Measurements from ENCODE around the gene PKP1.
"Not testable (repeated sequence)": the region's sequence is repeated elsewhere in the genome, so short reads cannot be mapped to it uniquely, and the experiment has no call there.

The PKP1 gene

DNA sequence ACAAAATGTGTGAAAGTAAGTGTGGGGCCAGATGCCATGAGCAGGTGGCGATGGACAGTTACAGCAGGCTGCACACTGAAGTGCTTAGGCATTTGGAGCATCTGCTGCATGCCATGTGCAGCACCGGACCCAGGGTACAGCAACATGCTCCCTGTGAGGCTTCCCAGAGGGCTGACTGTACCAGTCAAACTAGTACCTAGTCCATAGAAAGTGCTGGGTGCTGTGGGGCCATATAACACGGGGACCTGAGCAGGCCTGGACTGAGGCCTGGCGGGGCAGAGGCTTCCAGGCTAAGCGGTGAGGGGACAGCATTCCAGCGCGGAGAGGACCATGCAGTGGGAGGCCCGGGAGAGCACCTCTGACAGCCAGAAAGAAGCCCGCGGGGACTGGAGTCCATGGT is 29.9 kb upstream of the PKP1 start:
- Histone ChIP-seq H3K27me3 (ENCODE audit: insufficient read depth, low read length, poor library complexity) (no peaks in the 10 kb centered on the region), H2BK120ac (ENCODE audit: low read depth, low read length) (no peak overlapping the region), H3K4ac (ENCODE audit: low read depth, low read length) (no peak overlapping the region), H3K23ac (ENCODE audit: low read length) (no peak overlapping the region), H3K36me3 (ENCODE audit: control insufficient read depth, insufficient read depth, low read length) (no peaks in the 10 kb centered on the region), H3K56ac (ENCODE audit: low read length) (no peak overlapping the region), H3K27ac (ENCODE audit: low read depth, low read length) (no peak overlapping the region), H3K9ac (ENCODE audit: low read length) (no peak overlapping the region), H3K4me2 (ENCODE audit: low read length) (no peak overlapping the region), H3K79me2 (ENCODE audit: control insufficient read depth, insufficient read depth, low read length) (no peaks in the 10 kb centered on the region), H3K18ac (ENCODE audit: low read length) (no peak overlapping the region), H4K8ac (ENCODE audit: low read depth, low read length) (no peak overlapping the region), H3K79me1 (ENCODE audit: low read length) (no peaks in the 10 kb centered on the region), H2BK5ac (ENCODE audit: low read length) (no peak overlapping the region), H2AK5ac (ENCODE audit: low read length) (no peak overlapping the region), H4K5ac (ENCODE audit: low read length) (no peak overlapping the region), H3K4me3 (ENCODE audit: low read length) (no peak overlapping the region), H2BK15ac (replicated peaks; ENCODE audit: low read depth) (no peak overlapping the region), H3K4me1 (ENCODE audit: control insufficient read depth, low read depth, low read length) (no peaks in the 10 kb centered on the region)
- no CpG with 5 or more reads among the region's 10 CpGs for WGBS (ENCODE audit: extremely low coverage, insufficient coverage, low lambda C conversion rate)
- no peak for DNase-seq

- Histone ChIP-seq H3K79me2 (ENCODE audit: control insufficient read depth, insufficient read depth, low read length) (no peaks in the 10 kb centered on the region), H3K27ac (ENCODE audit: low read depth, low read length) (no peak overlapping the region), H4K5ac (ENCODE audit: low read length) (no peak overlapping the region), H3K18ac (ENCODE audit: low read length) (no peak overlapping the region), H3K4me1 (ENCODE audit: control insufficient read depth, low read depth, low read length) (no peaks in the 10 kb centered on the region), H4K8ac (ENCODE audit: low read depth, low read length) (no peak overlapping the region), H2BK120ac (ENCODE audit: low read depth, low read length) (no peak overlapping the region), H3K4ac (ENCODE audit: low read depth, low read length) (no peak overlapping the region), H3K23ac (ENCODE audit: low read length) (no peak overlapping the region), H3K56ac (ENCODE audit: low read length) (no peak overlapping the region), H2AK5ac (ENCODE audit: low read length) (no peak overlapping the region), H3K4me2 (ENCODE audit: low read length) (no peak overlapping the region), H3K4me3 (ENCODE audit: low read length) (no peak overlapping the region), H3K36me3 (ENCODE audit: control insufficient read depth, insufficient read depth, low read length) (no peaks in the 10 kb centered on the region), H2BK5ac (ENCODE audit: low read length) (no peak overlapping the region), H3K27me3 (ENCODE audit: insufficient read depth, low read length, poor library complexity) (no peaks in the 10 kb centered on the region), H2BK15ac (replicated peaks; ENCODE audit: low read depth) (no peak overlapping the region), H3K9ac (ENCODE audit: low read length) (no peak overlapping the region), H3K79me1 (ENCODE audit: low read length) (no peaks in the 10 kb centered on the region)
- WGBS (ENCODE audit: extremely low coverage, insufficient coverage, low lambda C conversion rate), result no CpG with 5 or more reads among the region's 9 CpGs
- DNase-seq, result no peak
Observed at GRCh38 chr1:201253906-201254624, 29.2 kb upstream of the PKP1 start.

DNA sequence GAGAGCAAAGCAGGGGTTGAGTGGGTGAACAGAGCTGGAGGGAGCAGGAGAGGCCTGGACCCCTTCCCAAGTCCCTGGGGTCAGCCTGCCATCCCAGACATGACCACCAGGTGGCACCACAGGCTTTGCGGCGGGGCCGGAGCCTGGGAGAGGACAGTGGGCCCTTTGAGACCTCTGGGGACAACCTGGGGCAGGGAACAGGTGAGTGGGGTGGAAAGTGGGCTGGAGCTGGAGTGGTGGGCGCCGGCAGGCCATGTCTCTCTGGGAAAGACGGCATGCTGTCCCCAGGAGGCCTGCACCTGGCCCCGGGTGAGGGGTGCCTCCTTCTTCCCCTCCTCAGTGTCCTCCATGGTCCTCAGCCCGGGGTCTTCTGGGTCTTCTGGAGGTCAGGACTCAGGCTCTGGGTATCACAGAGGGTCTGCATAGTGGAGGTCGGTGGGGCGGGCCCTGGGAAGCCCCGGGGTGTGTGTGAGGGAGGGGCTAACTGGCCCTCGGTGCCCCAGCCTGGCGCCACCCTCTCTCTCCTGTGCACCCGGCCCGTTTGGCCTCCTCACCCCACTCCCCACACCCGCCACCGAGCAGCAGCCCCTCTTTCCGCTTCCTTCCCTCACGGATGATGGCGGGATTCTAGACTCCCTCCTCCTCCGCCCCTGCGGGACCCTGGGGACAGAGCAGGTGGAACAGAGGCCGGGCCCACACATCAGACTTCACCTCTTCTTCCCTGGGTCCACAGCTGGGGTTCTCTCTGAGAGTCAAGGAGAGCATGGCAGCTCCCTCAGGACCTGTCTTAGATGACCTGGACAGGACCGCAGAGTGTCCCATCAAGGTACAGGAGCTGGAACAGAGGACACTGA is 28.5 kb upstream of the PKP1 start:
- no peak overlapping the region for H3K18ac ChIP-seq (ENCODE audit: low read length)
- H3K4me1 ChIP-seq (ENCODE audit: control insufficient read depth, low read depth, low read length), result no peaks in the 10 kb centered on the region
- DNase-seq, result peak; percentile 62
- WGBS (ENCODE audit: extremely low coverage, insufficient coverage, low lambda C conversion rate), result no CpG with 5 or more reads among the region's 24 CpGs
- H4K5ac ChIP-seq (ENCODE audit: low read length), result no peak overlapping the region
- H2AK5ac ChIP-seq (ENCODE audit: low read length), result no peak overlapping the region
- H3K4me2 ChIP-seq (ENCODE audit: low read length), result no peak overlapping the region
- H4K8ac ChIP-seq (ENCODE audit: low read depth, low read length), result no peak overlapping the region
- H3K9ac ChIP-seq (ENCODE audit: low read length), result no peak overlapping the region
- no peak overlapping the region for H3K4ac ChIP-seq (ENCODE audit: low read depth, low read length)
- H3K79me1 ChIP-seq (ENCODE audit: low read length), result no peaks in the 10 kb centered on the region
- H3K36me3 ChIP-seq (ENCODE audit: control insufficient read depth, insufficient read depth, low read length), result no peaks in the 10 kb centered on the region
- no peak overlapping the region for H3K27ac ChIP-seq (ENCODE audit: low read depth, low read length)
- no peak overlapping the region for H3K23ac ChIP-seq (ENCODE audit: low read length)
- no peaks in the 10 kb centered on the region for H3K27me3 ChIP-seq (ENCODE audit: insufficient read depth, low read length, poor library complexity)
- H2BK5ac ChIP-seq (ENCODE audit: low read length), result no peak overlapping the region
- H2BK120ac ChIP-seq (ENCODE audit: low read depth, low read length), result no peak overlapping the region
- H3K4me3 ChIP-seq (ENCODE audit: low read length), result no peak overlapping the region
- no peak overlapping the region for H2BK15ac ChIP-seq (replicated peaks; ENCODE audit: low read depth)
- H3K79me2 ChIP-seq (ENCODE audit: control insufficient read depth, insufficient read depth, low read length), result no peaks in the 10 kb centered on the region
- H3K56ac ChIP-seq (ENCODE audit: low read length), result no peak overlapping the region

GRCh38 chr1:201255479-201256362 is 27.6 kb upstream of the PKP1 start:
- no peak overlapping the region for H4K8ac ChIP-seq (ENCODE audit: low read depth, low read length)
- no peak overlapping the region for H4K5ac ChIP-seq (ENCODE audit: low read length)
- no peak overlapping the region for H3K4me3 ChIP-seq (ENCODE audit: low read length)
- no peaks in the 10 kb centered on the region for H3K79me1 ChIP-seq (ENCODE audit: low read length)
- H3K27ac ChIP-seq (ENCODE audit: low read depth, low read length), result no peak overlapping the region
- no peak overlapping the region for H2BK15ac ChIP-seq (replicated peaks; ENCODE audit: low read depth)
- no peak overlapping the region for H3K9ac ChIP-seq (ENCODE audit: low read length)
- H3K23ac ChIP-seq (ENCODE audit: low read length), result no peak overlapping the region
- no peak overlapping the region for H3K18ac ChIP-seq (ENCODE audit: low read length)
- no peaks in the 10 kb centered on the region for H3K27me3 ChIP-seq (ENCODE audit: insufficient read depth, low read length, poor library complexity)
- H3K79me2 ChIP-seq (ENCODE audit: control insufficient read depth, insufficient read depth, low read length), result no peaks in the 10 kb centered on the region
- H3K56ac ChIP-seq (ENCODE audit: low read length), result no peak overlapping the region
- no peak overlapping the region for H2BK5ac ChIP-seq (ENCODE audit: low read length)
- H3K36me3 ChIP-seq (ENCODE audit: control insufficient read depth, insufficient read depth, low read length), result no peaks in the 10 kb centered on the region
- no peaks in the 10 kb centered on the region for H3K4me1 ChIP-seq (ENCODE audit: control insufficient read depth, low read depth, low read length)
- H3K4me2 ChIP-seq (ENCODE audit: low read length), result no peak overlapping the region
- H2BK120ac ChIP-seq (ENCODE audit: low read depth, low read length), result no peak overlapping the region
- H2AK5ac ChIP-seq (ENCODE audit: low read length), result no peak overlapping the region
- WGBS (ENCODE audit: extremely low coverage, insufficient coverage, low lambda C conversion rate), result 100% methylated on average over 4 of the region's 17 CpGs
- DNase-seq, result no peak
- no peak overlapping the region for H3K4ac ChIP-seq (ENCODE audit: low read depth, low read length)

GRCh38 chr1:201258132-201258531 is 25.2 kb upstream of the PKP1 start:
- H2AK5ac ChIP-seq (ENCODE audit: low read length); H3K4ac ChIP-seq (ENCODE audit: low read depth, low read length); H3K18ac ChIP-seq (ENCODE audit: low read length); H3K36me3 ChIP-seq (ENCODE audit: control insufficient read depth, insufficient read depth, low read length); H3K56ac ChIP-seq (ENCODE audit: low read length); DNase-seq; H3K23ac ChIP-seq (ENCODE audit: low read length); H4K8ac ChIP-seq (ENCODE audit: low read depth, low read length); H2BK120ac ChIP-seq (ENCODE audit: low read depth, low read length); H3K4me2 ChIP-seq (ENCODE audit: low read length); H3K4me3 ChIP-seq (ENCODE audit: low read length); H4K5ac ChIP-seq (ENCODE audit: low read length); H3K79me2 ChIP-seq (ENCODE audit: control insufficient read depth, insufficient read depth, low read length); H2BK5ac ChIP-seq (ENCODE audit: low read length); H3K27ac ChIP-seq (ENCODE audit: low read depth, low read length); H3K9ac ChIP-seq (ENCODE audit: low read length); H3K27me3 ChIP-seq (ENCODE audit: insufficient read depth, low read length, poor library complexity); H2BK15ac ChIP-seq (replicated peaks; ENCODE audit: low read depth); H3K4me1 ChIP-seq (ENCODE audit: control insufficient read depth, low read depth, low read length); H3K79me1 ChIP-seq (ENCODE audit: low read length): not testable (repeated sequence)
